HG03469 (cell line): ENCODE measurements around the gene KDR.

Experiments used
- ATAC-seq: cut with Tn5 transposase; IDR thresholded peaks from one replicate; pipeline ENCODE4 v1.9.1; 2021; ENCODE audit warnings: mild to moderate bottlenecking, moderate library complexity, moderate number of reproducible peaks; ENCODE audit not compliant: unreplicated experiment

The KDR gene

DNA sequence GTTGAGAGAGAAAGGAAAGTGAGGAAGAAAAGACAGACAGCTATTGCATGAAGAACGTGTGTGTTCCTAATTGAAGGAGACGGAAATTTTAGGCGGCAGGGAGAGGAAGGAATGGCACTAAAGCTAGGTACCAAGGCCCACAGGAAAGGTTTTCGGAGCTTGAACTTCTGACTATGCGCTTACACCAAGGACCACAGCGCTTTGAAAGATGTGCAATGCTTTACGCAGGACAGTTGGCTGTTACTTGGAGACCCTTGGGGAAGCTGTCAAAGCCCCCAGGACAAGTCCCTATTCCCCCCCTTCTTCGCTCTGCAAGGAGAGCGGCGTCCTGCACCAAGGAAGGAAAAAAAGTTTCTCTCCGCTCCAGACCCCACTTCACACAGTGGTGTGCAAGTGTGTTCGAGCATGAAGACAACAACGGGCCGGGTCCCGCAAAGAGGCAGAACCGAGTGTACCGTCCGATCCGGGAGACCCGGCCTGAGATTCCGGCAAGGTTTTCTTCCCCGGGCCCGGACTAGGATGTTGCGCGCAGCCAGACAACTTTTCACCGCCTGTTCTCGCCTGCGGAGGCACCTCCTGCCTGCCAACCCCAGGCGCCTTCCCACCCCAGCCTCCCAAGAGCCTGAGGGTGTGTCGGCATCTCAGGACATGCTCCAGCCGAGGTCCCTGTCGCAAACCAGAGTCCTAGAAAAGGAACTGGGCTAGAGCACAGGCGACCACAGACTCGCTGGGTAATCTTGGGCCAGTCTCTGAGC, 896 bp downstream of the KDR start:
- no peak for ATAC-seq

DNA sequence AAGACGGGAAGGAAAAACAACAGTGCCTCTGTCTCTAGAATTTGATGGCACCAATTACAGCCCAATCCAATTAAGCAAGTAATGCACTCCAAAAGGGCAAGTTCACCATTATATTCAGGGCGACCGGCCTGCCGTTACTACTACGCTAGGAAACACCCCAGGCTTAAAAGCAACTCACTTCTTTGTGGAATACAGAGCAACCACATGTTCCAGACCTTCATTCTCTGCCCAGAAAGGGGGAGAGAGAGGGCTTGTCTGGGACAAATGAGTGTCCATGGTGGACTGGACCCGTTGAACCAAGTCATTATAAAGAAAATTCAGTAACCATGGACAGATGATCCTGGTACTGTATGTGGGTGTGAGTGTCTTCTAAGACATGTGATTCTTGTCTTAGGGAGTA, 1.6 kb downstream of the KDR start:
- ATAC-seq: no peak

DNA sequence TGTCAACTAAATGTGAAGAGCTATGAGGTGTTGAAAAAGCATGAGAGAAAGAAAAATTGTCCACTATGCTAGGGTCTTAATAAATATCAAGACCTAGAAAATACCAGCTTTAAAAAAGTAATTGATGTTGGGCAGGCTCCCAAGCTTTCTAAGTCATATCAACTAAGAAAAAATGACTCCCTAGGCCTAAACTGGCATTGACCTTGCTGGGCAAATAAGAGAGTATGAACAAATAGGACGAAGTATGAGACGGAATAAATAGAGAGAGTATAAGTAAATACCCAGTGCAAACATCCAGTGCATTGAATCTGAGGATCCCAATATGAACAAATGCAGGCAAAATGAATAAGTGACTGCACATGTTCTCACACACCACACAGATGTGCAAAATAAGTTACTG, 3.2 kb downstream of the KDR start:
- no peak for ATAC-seq

DNA sequence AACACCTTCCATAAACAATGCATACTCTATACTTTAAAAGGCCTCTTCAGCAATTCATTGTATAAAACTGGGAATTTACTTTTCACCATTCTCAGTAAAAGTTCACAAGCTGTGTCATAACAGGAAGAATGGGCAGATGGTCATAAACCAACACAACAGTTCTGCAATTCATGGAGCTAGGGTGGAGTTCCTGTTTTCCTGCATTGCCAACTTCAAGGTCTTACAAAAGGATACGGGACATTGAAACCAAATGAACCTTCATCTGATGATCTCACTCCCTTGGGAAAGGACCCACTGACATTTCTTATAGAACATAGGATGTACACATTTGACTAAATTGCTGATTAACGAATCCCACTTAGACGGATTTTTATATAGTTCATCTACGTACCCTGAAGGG, 4.1 kb downstream of the KDR start:
- no peak for ATAC-seq

DNA sequence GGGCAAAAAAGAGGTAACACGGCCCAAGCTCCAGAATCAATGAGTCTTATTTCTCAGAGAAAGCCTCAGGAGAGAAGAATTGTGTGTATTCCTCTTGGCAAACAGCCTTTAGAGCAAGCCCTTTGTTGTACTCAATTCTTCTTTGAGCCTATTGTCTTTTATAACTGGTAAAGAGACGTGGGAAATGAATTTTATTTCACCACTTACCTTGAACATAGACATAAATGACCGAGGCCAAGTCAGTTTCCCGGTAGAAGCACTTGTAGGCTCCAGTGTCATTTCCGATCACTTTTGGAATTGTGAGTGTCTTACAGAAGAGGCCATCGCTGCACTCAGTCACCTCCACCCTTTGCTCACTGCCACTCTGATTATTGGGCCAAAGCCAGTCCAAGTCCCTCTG, 7.0 kb downstream of the KDR start:
- no peak for ATAC-seq

DNA sequence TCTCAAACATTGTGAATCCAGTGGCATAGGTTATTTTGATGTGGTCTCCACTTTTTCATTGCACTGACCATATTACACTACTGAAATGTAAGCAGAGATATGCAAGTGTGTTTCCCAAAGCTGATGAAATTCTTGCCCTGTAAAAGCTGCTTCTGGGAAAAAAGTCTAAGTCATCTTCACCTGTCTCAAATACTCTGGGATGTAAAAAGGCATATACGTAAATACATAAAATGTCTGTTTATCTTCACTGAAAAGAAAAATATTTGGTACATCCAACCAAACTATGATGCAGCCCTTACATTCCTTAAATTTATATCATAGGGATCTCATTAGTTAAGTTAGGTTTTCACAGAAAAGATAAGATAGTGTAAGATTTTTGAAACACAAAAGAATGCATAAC, 7.9 kb downstream of the KDR start:
- ATAC-seq: no peak

DNA sequence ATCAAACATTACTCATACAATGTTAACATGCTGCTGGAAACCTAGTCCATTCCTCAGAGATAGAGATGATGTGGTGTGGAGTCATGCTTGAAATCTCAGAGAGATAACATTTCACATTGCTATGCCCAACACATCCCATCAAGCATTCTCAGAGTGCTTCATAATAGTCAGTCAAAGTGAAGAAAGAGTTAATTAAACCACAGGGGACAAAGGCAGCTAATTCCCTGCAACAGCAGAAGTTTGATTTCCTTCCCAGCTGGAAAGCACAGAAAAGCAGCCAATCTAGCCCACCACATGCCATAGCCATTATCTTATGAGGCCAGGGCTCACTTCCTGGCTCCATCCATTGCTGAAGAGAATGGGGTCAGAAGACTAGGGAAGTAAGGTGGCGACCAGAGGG, 8.9 kb downstream of the KDR start:
- no peak for ATAC-seq

DNA sequence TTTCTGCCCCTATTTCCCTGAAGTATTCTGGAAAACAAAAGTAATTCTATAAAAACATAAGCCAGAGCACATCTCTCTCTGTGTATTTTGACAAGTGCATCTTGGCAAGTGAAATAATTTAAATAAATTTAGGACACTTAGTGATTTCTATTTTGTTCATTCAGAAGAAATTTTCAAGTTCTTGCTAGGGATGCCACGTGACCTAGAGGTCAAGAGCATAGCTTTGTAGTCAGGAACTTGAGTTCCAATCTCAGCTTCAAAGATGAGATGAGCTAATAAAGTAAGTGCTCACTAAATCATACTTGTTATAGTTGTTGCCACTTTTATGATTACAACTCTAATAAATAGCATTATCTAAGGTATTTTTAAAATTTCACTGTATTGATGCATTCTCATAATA, 13.8 kb downstream of the KDR start:
- ATAC-seq: no peak

DNA sequence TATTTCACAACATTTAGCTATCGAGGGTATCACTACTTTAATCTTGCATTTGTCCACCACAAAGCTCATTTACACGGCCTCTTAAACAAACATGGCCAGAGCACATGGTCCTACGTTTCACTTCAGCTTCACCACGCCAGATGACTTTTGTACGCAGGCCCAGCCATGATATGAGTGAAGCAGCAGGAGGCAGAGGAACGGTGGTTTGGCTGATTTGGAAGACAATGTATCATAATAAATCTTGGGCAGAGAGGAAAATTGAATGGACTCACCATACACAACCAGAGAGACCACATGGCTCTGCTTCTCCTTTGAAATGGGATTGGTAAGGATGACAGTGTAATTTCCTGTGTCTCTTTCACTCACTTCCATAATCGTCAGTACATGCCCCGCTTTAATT, 15.3 kb downstream of the KDR start:
- no peak for ATAC-seq

DNA sequence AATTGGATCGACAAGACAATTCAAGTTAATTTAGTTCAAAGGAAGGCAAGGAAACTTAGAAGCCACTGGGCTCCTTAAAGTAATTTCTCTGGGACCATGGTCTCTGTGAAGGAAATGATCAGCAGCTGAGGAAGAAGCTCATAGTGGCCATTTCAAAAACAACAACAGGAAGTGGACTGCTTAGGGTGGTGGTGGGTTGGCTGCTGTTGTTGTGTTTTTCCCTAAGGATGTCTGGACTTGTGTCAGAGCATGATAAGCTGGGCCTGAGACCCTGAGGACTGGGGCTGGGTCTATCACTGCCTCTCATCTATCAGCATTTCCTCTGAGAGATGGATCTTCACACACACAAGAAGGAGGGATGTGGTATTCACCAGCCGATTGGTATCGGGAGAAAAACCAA, 18.3 kb downstream of the KDR start:
- ATAC-seq: no peak

DNA sequence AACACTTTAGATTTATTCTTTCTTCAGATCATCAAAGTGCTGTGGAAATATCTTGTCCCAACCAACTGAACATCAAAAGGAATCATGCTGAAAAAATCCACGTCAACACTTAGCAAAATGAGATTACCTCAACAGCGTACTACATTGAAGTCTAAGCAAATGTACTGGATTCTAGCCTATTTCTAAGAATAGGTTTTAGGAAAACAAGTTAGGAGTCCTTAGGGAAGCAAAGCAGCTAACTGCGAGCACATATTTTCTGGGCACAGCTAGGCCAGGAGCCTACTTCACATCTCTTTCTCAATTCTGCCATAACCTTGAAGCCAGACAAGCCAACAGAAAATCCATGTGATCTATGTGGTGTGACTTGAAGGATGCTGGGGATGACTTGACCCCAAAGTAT, 22.2 kb downstream of the KDR start:
- ATAC-seq: no peak

DNA sequence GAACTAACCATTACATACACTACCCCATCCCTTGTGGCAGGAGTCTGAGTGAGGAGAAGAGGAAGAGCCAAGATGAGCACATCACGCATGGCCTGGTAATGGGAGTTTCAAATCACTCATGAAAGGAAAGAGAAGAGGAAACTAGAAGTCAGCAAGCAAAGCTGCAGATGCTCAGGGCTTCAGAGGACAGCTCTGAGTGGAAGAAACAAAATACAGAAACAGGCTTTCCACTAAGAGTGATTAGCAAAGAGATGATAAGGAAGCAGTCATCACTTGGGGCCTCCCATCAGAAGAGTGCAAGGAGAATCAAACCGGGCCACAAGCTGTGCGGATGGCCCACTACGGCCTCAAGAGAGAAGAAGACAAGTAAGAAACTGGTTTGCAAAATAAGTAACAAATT, 25.6 kb downstream of the KDR start:
- no peak for ATAC-seq

DNA sequence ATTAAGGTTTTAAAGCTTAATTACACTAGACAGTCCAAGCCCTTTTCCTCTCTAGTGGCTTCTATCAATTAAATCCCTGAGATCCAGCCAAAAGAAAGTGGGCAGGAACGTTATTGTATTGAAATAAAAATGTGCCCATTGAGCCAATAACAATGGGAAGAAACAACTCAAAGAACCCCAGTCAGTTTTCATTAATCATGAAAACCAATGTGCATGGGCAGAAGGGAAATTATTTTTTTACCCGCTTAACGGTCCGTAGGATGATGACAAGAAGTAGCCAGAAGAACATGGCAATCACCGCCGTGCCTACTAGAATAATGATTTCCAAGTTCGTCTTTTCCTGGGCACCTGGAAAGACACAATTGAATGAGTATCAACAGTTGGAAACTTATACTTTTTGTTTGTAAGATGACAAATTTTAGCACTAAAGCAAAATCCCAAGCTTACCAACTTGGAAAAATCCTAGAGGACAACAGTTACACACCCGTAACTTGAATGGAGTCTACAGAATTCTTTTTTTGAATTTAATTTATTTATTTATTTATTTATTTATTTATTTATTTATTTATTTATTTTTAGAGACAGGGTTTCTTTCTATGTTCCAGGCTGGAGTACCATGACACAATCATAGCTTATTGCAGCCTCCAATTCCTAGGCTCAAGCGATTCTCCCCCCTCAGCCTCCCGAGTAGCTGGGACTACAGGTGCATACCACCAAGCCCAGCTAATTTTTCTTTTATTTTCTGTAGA, 26.8 kb downstream of the KDR start:
- no peak for ATAC-seq

DNA sequence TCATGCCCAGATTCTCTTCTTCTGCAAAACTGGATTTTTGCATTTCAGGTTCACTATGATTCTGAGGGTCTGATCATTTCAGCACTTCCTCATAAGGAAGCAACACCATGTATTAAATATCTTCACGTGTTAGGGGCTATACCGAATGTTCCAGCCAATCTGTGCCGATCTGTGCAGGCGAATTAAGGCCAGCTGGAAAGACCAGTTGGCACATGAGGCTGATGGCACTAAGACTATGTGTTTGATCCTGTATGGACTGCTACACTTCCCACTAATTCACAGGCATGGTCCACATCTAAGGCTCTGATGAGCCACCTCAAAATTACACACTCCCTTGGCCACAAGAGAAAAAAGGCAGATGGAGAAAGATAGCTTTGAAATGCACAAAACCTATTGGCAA, 28.8 kb downstream of the KDR start:
- ATAC-seq: no peak

DNA sequence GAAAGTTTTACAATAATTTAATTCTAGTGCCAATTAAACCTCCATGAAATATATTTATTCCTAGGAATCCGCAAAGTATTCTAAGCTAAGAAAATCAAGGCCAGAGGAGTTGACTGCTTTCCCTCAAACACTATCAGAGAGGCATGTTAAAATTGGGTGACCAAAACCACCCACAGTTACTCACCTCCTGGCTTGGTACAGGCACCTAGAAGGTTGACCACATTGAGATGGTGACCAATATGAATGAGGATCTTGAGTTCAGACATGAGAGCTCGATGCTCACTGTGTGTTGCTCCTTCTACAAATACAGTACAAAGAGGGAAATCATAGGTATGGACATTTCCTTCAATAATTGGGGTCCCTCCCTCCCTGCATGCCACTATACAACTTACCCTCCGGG, 29.4 kb downstream of the KDR start:
- no peak for ATAC-seq

DNA sequence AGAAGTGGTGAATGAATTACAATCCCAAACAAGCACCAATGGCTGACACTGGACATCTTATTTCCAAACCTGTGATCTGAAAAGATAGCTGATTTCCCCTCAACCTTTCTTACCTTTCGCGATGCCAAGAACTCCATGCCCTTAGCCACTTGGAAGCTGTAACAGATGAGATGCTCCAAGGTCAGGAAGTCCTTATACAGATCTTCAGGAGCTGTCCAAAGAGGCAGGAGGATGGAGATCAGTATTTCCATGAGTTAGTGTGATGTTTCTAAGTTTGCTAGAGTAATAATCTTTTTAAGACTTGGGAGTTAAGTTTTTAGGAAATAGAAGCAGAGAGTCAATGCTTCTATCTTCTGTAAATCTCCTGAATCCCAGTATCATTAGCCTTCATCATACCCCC, 32.9 kb downstream of the KDR start:
- no peak for ATAC-seq

DNA sequence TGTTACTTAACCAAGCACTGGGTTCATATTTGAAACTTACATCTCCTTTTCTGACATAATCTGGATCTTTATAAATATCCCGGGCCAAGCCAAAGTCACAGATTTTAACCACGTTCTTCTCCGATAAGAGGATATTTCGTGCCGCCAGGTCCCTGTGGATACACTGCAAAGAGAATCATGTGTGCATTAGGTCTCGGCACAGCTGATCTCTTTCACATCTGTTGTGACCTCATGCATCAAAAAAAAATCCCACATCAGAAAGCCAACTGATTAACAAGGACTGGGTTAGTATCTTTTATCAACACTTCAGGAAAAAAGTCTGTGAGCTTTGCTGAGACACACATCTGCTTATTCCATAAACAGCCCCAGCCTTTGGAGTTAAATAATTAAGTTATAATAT, 35.5 kb downstream of the KDR start:
- ATAC-seq: no peak

DNA sequence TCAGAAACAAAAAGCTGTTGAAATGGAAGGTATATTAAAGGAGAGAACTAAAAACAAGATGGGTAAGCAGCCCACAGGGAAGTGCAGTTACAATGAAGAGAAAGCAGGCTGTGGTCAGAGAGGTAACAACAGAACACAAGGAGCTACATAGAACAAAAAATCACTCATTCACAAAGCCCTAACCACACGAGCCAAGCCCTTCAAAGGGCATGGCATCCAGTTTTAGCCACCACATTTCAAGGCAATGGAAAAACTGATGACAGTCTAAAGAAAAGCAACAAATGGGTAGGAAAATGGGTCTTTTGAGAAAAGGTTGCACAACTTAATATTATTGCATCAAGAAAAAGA, 37.5 kb downstream of the KDR start:
- ATAC-seq: no peak

DNA sequence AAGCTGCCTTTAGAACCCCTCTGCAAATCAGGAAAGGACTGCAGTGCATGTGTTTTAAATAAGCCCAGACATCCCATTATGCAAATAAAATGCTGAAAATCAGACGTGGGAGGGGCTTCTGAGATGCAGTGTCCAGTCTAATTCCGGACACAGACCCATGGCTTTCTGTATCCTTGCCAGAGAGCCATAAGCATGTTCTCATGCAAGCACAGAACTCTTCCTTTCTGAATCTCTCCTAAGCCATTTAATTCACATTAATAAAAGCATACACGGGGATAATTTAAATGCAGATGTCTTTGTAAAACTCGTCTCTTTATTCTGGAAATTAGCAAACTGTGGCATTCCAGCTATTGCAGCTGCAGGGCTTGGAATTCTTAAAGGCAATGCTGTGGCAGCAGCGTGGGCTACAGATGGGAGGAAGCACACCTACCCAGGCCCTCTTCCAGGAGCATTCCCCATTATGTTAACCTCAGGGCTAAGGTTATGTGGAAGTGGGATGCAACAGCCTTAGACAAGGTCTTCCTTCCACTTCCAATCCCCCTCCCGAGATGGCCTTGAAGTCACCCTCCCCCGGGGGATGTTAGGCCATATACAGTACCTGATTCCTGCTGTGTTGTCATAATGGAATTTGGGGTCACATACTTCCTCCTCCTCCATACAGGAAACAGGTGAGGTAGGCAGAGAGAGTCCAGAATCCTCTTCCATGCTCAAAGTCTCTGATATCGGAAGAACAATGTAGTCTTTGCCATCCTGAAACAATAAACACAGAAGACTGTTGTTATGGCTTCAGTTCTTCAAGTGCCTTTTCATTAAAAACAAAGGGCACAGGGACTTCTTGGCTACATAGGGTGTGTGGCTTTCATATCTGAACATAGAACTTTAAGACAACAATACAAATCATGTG, 38.1 kb downstream of the KDR start:
- no peak for ATAC-seq

DNA sequence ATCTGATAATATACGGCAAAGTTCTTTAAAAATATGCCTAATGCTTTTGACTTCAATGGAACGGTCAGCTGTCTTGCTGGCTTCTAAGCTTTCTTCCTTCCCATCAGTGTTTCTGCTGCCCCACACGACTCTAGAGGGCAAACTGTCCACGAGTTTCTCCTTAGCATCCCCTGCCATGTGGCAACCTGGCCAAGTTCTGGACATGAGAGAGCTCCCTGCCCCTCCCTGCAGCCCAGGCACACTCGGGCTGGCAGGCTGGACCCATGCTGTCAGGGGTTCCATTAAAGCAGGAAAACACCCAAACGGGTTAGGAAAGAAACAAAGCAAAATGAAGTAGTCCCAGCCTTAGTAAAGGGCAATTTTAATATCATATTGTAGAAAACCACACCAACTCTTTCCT, 38.8 kb downstream of the KDR start:
- ATAC-seq: no peak

DNA sequence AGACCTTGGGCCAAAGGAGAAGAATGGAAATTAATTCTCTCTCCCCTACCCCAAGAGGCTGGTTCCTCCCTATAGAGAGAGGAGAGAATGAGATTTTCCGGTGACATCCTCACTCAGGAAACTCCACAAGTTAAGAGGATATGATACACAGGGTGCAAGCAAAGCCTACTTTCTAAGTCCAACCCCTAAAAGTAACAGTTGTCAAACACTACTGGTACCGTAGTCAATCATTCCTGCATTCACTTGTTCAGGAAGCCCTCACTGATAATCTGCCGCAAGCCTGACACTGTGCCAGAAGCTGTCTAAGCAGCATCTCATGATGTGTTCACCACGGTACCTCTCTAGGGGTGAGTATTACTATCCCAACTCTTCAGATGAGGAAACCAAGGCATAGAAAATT, 41.7 kb downstream of the KDR start:
- ATAC-seq: no peak

DNA sequence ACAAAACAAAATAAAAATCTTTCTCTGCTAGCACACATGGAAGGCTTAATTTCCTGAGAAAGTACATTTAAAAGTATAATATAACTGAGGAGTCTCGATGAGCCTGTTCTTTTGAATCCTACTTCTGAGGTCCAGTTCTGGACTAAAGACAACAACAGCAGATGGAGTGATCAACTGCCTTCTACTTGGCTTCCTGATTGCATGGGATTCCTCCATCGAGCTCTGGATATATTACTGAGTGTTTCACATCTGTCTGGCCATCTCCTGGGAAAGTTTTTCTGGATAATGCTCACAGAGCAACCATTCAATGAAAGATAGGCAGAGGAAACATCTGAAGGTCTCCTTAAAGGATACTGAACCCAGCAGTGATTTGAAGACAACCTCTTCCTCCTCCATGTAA, 42.6 kb downstream of the KDR start:
- no peak for ATAC-seq
